ENCODE measurements around the gene TPO.
"Not testable (repeated sequence)": the region's sequence is repeated elsewhere in the genome, so short reads cannot be mapped to it uniquely, and the experiment has no call there.

The TPO gene

DNA sequence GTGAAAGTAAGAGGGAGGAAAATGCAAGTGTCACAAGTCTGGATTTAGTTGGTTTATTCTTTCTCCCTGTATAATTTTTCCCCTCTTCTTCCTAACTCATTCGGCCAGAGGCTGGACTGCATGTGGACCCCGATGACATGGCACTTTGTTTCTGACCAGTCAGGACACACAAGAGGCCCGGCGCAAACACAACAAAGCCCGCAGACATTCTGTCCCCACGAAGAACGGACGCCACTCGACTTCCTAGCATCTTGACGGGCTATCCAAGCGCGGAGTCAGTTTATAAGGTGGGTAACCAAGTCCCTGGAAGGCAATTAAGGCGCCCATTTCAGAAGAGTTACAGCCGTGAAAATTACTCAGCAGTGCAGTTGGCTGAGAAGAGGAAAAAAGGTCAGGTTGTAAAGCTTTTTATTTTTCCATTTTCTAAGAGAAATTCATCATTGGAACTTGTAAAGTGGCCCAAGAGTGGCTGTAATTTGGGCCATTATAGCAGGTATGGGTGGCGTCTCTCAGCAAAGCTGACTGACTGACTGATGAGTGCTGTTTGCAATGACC lies at the start of gene TPO:
TPO (plus strand) TSS at position 308 of the 555 bp plus-strand sequence. CDS start 946 bp downstream, outside the sequence.
- no peak for DNase-seq (ENCODE audit: low read depth)

GRCh38 chr2:1366546-1367134 lies 46.6 kb upstream of the TPO start:
- DNase-seq (ENCODE audit: low read depth): no peak

DNA sequence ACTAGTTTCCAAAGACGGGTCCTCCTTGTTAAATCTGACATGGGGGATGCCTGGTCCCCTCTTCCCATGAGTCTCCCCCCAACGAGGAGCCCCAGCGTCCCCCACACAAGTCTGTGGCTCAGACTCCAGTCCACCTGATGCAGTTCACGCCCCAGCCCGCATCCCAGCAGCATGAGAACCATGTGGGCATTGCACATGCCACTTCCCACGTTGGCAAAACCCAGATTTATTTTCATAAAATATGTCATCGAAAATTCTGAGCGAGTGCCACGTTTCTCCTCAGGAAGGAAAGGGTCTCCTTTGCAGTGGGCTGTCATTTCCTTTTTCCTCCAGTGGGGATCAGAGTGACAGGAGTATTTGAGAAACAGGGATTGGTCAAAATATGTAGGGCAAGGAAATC lies 45.7 kb upstream of the TPO start:
- no peak for DNase-seq (ENCODE audit: low read depth)

- DNase-seq (ENCODE audit: low read depth): no peak
Measured at GRCh38 chr2:1369905-1370304, 43.4 kb upstream of the TPO start.

DNA sequence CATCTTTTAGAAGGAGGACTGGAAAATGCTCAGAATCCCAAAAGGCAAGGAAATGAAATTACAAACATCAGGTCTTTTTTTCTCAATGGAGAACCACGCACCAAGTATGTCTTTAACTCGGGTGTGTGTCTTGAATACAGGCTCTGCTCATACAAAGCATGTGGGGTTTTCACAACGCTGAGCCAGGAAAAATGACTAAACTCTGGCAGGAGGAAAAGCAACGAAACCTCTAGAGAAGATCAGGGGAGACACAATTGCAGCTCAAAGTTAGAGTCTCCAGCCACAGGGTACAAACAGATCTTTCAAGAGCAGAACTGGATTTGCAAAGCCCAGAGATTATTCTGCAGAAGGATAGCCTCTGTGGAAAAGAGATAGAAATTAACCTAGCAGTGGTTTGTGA lies 42.8 kb upstream of the TPO start:
- no peak for DNase-seq (ENCODE audit: low read depth)

GRCh38 chr2:1371082-1371481 lies 42.2 kb upstream of the TPO start:
- no peak for DNase-seq (ENCODE audit: low read depth)

- no peak for DNase-seq (ENCODE audit: low read depth)
Measured at GRCh38 chr2:1373830-1374229, 39.4 kb upstream of the TPO start.

GRCh38 chr2:1374287-1374686 lies 39.0 kb upstream of the TPO start:
- no peak for DNase-seq (ENCODE audit: low read depth)

DNA sequence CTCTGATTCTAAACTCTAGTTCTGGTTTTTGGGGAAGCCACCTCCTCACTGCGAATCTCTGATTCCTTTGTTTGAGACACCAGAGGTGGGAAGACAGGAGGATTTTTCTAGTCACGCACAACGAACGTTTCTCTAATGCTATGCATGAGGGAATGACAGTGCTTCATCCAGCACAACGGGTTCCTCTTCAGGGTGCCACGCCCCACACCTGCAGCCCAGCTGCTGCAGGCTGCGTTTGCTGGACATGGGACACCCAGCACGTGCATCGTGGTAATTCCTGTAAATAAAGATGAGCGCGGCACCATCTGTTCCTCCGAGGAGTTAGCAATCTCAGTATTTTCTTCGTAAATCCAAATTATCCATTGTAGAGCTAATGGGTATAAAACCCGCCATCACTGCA lies 37.5 kb upstream of the TPO start:
- DNase-seq (ENCODE audit: low read depth): no peak

GRCh38 chr2:1377473-1377872 lies 35.8 kb upstream of the TPO start:
- no peak for DNase-seq (ENCODE audit: low read depth)

DNA sequence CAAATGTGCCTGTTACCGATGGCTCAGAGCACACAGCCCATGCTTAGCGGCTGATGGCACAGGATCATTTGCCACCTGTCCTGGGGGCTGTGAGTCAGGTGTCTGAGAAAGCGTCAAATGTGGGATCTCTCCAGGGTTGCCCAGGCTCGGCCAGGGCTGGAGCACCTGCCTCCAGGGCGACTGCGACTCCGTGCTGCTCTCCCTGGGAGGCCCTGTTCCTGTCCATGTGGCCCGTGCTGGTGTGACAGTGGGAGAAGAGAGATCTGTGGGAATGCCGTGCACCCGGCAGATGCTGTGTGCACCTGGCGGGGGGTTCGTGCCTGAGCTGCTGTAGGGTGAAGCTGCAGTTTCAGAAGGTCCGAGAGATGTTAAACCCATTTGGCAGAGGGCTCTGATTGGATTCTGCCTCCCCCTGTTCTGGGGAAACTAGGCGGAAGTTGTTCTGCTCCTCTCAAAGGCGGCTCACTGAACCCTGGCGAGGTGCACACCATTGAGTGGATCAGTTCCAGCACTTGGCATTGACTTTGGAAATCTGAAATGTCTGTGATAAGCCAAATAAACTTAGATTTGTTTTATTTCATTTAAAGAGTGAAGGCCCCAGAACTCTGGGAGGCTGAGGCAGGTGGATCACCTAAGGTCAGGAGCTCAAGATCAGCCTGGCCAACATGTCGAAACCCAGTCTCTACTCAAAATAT lies 34.7 kb upstream of the TPO start:
- no peak for DNase-seq (ENCODE audit: low read depth)

- no peak for DNase-seq (ENCODE audit: low read depth)
Measured at GRCh38 chr2:1381644-1382043, 31.6 kb upstream of the TPO start.

DNA sequence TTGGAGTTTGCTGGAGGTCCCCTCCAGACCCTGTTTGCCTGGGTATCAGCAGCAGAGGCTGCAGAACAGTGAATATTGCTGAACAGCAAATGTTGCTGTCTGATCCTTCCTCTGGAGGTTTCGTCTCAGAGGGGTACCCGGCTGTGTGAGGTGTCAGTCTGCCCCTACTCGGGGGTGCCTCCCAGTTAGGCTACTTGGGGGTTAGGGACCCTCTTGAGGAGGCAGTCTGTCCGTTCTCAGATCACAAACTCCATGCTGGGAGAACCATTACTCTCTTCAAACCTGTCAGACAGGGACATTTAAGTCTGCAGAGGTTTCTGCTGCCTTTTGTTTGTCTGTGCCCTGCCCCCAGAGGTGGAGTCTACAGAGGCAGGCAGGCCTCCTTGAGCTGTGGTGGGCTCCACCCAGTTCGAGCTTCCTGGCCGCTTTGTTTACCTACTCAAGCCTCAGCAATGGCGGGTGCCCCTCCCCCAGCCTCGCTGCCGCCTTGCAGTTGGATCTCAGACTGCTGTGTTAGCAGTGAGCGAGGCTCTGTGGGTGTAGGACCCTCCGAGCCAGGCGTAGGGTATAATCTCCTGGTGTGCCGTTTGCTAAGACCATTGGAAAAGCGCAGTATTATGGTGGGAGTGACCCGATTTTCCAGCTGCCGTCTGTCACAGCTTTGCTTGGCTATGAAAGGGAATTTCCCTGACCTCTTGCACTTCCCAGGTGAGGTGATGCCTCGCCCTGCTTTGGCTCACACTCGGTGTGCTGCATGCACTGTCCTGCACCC lies 25.1 kb upstream of the TPO start:
- not testable (repeated sequence) for DNase-seq (ENCODE audit: low read depth)

DNA sequence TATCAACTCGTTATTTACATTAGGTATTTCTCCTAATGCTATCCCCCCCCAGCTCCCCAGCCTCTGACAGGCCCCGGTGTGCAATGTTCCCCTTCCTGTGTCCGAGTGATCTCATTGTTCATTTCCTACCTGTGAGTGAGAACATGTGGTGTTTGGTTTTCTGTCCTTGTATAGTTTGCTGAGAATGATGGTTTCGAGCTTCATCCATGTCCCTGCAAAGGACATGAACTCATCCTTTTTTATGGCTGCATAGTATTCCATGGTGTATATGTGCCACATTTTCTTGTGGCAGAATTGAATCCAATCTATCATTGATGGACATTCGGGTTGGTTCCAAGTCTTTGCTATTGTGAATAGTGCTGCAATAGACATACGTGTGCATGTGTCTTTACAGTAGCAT lies 23.1 kb upstream of the TPO start:
- DNase-seq (ENCODE audit: low read depth): not testable (repeated sequence)

GRCh38 chr2:1393321-1393720 lies 19.9 kb upstream of the TPO start:
- DNase-seq (ENCODE audit: low read depth): no peak

GRCh38 chr2:1394709-1395408 lies 18.4 kb upstream of the TPO start:
- no peak for DNase-seq (ENCODE audit: low read depth)

- DNase-seq (ENCODE audit: low read depth): no peak
Measured at GRCh38 chr2:1397350-1397749, 15.9 kb upstream of the TPO start.

DNA sequence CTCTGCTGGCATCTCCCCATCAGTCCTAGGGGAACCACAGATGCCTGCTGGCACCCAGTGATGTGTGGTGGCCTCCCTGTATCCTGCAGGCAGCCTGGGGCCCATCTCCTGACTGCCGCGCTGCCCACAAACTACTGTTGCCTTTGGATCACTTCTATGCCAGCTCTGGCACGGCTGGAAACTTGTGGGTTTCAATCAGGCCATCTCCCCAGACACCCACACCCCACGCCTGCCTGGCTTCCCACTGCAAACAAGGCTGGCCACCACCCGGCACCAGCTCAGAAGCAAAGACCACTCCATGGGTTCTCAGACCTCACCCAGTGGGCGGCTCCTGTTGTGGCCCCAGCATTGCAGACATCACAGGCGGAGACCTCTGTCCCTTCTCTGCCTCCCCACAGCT lies 15.1 kb upstream of the TPO start:
- no peak for DNase-seq (ENCODE audit: low read depth)

GRCh38 chr2:1400943-1401735 lies 12.1 kb upstream of the TPO start:
- no peak for DNase-seq (ENCODE audit: low read depth)

DNA sequence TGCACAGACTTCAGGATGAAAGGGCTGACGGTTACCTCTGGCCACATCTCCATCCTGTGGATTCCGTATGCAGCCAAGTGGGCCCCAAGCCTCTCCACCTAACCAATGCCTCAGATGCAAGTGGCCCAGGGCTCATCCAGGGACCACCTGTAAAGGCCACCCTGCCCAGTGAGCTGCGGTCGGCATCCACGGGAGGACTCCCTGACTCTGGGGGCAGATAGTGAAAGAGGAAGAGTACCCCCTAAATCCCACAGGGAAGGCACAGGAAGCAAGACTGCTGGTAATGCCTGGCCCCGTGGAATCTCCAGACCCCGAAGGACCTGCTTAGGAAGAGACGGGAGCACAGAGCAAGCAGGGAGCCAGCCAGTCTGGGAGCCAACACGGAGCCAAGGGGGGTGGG lies 11.2 kb upstream of the TPO start:
- DNase-seq (ENCODE audit: low read depth): no peak

GRCh38 chr2:1403565-1403964 lies 9.7 kb upstream of the TPO start:
- DNase-seq (ENCODE audit: low read depth): no peak

DNA sequence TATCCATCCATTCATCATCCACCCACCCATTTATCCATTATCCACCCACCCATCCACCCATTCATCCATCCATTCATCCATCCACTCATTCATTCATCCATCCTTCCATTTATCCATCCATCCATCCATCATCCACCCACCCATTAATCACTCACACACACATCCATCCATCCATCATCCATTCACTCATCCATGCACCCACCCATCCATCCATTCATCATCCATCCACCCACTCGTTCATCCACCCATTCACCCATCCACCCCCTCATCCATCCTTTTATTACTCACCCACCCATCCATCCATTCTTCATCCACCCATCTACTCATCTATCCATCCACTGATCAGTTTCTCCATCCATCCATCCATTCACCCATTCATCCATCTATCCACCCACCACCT lies 8.1 kb upstream of the TPO start:
- DNase-seq (ENCODE audit: low read depth): no peak

Measured in activated T-cell treated with anti-CD3 and anti-CD28 coated beads for 48 hours (primary cell).